A549 (cell line): ENCODE data around the gene TUT7.

ENCODE experiments used
- CTCF ChIP-seq: fragments of >200 bp; sonication (Bioruptor Twin); formaldehyde crosslinking; IDR thresholded peaks from 3 replicates; pipeline ENCODE4 v1.5.1; 2016
- HEYL ChIP-seq: fragments of 250-450 bp; sonication (Bioruptor Pico); IDR thresholded peaks from 2 replicates; pipeline ENCODE4 v1.8.0; 2021; ENCODE audit warnings: mild to moderate bottlenecking, moderate library complexity
- HOXB5 ChIP-seq: fragments of 250-450 bp; sonication (Bioruptor Pico); IDR thresholded peaks from 2 replicates; pipeline ENCODE4 v1.5.0; 2020; ENCODE audit warnings: mild to moderate bottlenecking, moderate library complexity
- RAD21 ChIP-seq, 2 experiments: fragments of >200 bp in 1 of 2; sonication (Bioruptor Twin) in 1 of 2; formaldehyde crosslinking in 1 of 2; IDR thresholded peaks in 1 of 2; conservative IDR thresholded peaks in 1 of 2; 2 replicates in 1 of 2; 3 replicates in 1 of 2; pipeline ENCODE4 v1.6.1; 2012 to 2018; ENCODE audit warnings: inconsistent platforms in 1 of 2
- REST ChIP-seq: fragments of 200-600 bp; sonication (generic); IDR thresholded peaks from 2 replicates; pipeline ENCODE4 v1.6.1; 2016; ENCODE audit warnings: antibody characterized with exemption, mild to moderate bottlenecking, moderate library complexity

GRCh38 chr9:86253577-86253976 is 100.6 kb downstream of the TUT7 start:
- no peak for TF ChIP-seq CTCF
- no peak for TF ChIP-seq HEYL (CRISPR knock-in tag)
- TF ChIP-seq REST: no peak
- no peak for TF ChIP-seq RAD21 (conservative IDR thresholded peaks at IDR 0.05 in 1 of 2, IDR thresholded peaks at IDR 0.05 in 1 of 2)
- no peak for TF ChIP-seq HOXB5 (CRISPR knock-in tag)
